Placental epithelial cell (primary cell): ENCODE data around the gene C6orf52. TPM values are rescaled to one million over a fixed set of nuclear protein-coding genes. Genes with fewer than 3 reads are reported as not detected.

Experiments
- small RNA-seq: library from RNA; depleted of rRNA; stranded (forward); fragments of <200 nt; gene quantifications from one replicate; pipeline ENCODE3, GENCODE V24; 2012
- total RNA-seq: library from RNA; depleted of rRNA; stranded (reverse); fragments of >200 nt; gene quantifications from 2 replicates; pipeline ENCODE4 v1.2.3, GENCODE V29; 2012

C6orf52 gene
- total RNA-seq = not detected in 2 replicates

DNA sequence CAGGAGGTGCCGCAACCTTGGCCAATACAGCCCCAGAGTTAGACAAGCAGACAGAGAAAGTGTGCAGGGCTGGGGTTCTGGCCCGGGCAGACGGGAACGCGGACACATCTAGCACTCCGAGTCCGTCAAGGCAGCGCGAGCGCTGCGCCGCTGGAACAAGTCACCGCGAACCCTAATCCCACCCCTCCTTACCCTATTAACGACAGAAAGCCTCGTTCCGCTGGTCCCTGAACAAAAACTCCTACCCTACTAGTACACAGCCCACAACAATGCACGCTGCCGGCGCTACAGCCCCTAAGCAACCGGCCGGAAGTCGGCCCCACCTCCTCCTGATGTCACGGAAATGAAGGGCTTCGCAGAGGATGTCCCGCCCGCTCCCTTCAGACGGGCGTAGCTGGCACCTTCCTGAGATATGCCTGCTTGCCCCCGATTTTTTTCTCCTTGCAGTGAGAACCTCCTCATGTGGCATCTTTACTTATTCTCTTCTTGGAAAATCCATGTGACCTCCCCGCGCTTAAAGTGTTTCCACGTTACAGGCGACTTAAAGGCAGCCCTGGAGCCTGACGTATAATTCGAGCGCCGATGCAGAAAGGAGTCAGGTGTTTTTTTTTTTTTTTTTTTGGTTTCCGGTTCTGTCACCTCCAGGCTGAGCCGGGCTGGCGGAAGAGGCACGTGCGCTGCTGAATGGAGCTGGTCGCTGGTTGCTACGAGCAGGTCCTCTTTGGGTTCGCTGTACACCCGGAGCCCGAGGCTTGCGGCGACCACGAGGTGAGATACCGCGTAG lies at the start of gene C6orf52, which contains the start of gene PAK1IP1:
TSS of gene C6orf52 (minus strand) at position 315 of the 784 bp plus-strand sequence. CDS start 7,066 bp downstream, outside the sequence.
TSS of gene PAK1IP1 (plus strand) at position 671 of the 784 bp plus-strand sequence. CDS start at position 685, 14 bp downstream.

DNA sequence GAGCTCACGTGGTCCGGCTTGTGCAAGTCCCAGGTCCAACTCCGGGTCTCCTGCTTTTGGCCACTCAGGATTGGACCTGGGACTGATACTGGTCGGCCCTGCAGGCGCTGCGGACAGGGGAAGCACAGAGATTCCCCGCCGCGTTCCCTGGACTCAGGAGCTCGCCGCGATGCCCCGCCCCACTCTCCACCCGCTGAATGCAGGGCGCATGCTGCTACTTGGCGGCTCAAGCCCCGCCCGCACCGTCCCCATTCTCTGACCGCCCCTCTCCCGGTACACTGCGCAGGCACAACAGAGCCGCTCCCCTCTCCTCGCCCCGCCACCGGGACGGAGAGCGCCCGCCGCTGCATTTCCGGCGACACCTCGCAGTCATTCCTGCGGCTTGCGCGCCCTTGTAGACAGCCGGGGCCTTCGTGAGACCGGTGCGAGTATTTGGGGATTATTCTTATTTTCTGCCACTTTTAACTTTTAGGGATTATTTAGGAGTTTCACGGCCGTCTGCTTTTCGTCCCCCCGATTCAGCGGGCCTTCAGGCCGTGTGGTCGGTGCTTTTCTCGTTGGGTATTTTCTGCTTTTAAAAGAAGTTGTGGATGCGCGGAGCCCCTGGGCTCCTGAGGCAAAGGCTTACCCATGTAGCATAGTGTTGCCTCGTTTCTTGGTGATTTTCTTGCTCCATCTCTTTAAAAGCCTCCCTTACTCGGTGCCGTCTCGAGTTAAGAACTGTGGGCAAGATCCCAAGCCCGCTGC lies 28.6 kb upstream of the C6orf52 start, which contains the start of gene TMEM14C:
TSS of gene TMEM14C (plus strand) at position 251 of the 747 bp plus-strand sequence. CDS start 1,544 bp downstream, outside the sequence.

Small RNAs within 50 kb of the gene (small RNA-seq; reads per million reads assigned to genes)
- not detected for gene RF00019

Other genes starting within 250 kb of the C6orf52 start
- 0.79 TPM in 1 of 2 replicates, not detected in the other for gene GCNT2, start 173.3 kb downstream of the C6orf52 start, total RNA-seq
- gene PAK1IP1, start 356 bp upstream of the C6orf52 start, total RNA-seq = 5.5 and 9.3 TPM in 2 replicates
- 111 and 126 TPM in 2 replicates for gene TMEM14C, start 28.5 kb upstream of the C6orf52 start, total RNA-seq
- gene TMEM14B, start 53.2 kb upstream of the C6orf52 start, total RNA-seq = 34.2 and 71.1 TPM in 2 replicates
- gene MAK, start 143.9 kb upstream of the C6orf52 start, total RNA-seq = under 0.01 TPM in 1 of 2 replicates, not detected in the other
- not detected in 2 replicates for gene GCM2, start 187.4 kb upstream of the C6orf52 start, total RNA-seq
- under 0.01 and 0.11 TPM in 2 replicates for gene SYCP2L, start 192.4 kb upstream of the C6orf52 start, total RNA-seq